Osteocyte (in vitro differentiated cells): ENCODE measurements around the gene CD99. TPM values are rescaled to one million over a fixed set of nuclear protein-coding genes. Genes with fewer than 3 reads are reported as not detected.

Source experiments
- DNase-seq: peaks from one replicate; pipeline ENCODE4 v3.0.0; 2021; ENCODE audit warnings: mixed read lengths; ENCODE audit not compliant: unreplicated experiment; ENCODE audit errors: extremely low spot score
- H3K27ac Mint-ChIP-seq: one replicate; pipeline ENCODE4 v1.8.0; 2021; ENCODE audit warnings: mild to moderate bottlenecking, mixed read lengths; ENCODE audit not compliant: unreplicated experiment
- H3K27me3 Mint-ChIP-seq: one replicate; pipeline ENCODE4 v1.8.0; 2021; ENCODE audit warnings: mixed read lengths; ENCODE audit not compliant: unreplicated experiment
- H3K36me3 Mint-ChIP-seq: one replicate; pipeline ENCODE4 v1.8.0; 2021; ENCODE audit warnings: mixed read lengths; ENCODE audit not compliant: unreplicated experiment
- H3K4me1 Mint-ChIP-seq: one replicate; pipeline ENCODE4 v1.8.0; 2021; ENCODE audit warnings: mixed read lengths; ENCODE audit not compliant: unreplicated experiment
- H3K4me3 Mint-ChIP-seq: one replicate; pipeline ENCODE4 v1.8.0; 2021; ENCODE audit warnings: mild to moderate bottlenecking, moderate library complexity, mixed read lengths; ENCODE audit not compliant: unreplicated experiment
- H3K9me3 Mint-ChIP-seq: one replicate; pipeline ENCODE4 v1.8.0; 2021; ENCODE audit warnings: mixed read lengths; ENCODE audit not compliant: unreplicated experiment
- total RNA-seq: library from RNA; stranded (reverse); gene quantifications from 2 replicates; pipeline ENCODE4 v1.2.1, GENCODE V29; 2021
- TF ChIP-seq, protein P1 (sequence below): fragments of 200-600 bp; sonication (generic); IDR thresholded peaks from 2 replicates; pipeline ENCODE4 v1.5.0; 2021; ENCODE audit warnings: antibody characterized with exemption, mild to moderate bottlenecking, moderate library complexity

Gene CD99
- total RNA-seq, 1 donor from 2014 or later, result 621 TPM

DNA sequence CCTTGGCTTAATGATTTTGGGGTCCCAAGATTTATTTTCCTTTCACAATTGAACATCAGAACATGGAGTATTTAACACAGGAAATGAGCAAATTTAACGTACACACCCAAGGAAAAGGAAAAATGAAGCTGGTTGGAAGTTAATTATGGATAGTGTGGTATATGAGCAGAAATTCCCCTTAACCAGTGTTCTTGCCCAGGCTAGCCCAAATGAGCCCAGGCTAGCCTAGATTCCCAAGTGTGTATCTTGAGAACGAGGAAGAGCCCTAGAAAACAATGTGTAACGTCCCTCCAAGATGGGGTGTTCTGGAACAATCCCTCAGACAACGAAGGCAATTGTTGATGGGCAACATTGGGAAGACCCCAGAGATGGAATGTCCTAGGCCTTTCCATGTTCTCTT lies 94.4 kb downstream of the CD99 start:
- H3K4me3 Mint-ChIP-seq, result no peak overlapping the region
- no peak for DNase-seq
- H3K4me1 Mint-ChIP-seq, result no peaks in the 10 kb centered on the region
- H3K27me3 Mint-ChIP-seq, result peaks cover 27% of the 10 kb centered on the region
- TF ChIP-seq, protein P1, sequence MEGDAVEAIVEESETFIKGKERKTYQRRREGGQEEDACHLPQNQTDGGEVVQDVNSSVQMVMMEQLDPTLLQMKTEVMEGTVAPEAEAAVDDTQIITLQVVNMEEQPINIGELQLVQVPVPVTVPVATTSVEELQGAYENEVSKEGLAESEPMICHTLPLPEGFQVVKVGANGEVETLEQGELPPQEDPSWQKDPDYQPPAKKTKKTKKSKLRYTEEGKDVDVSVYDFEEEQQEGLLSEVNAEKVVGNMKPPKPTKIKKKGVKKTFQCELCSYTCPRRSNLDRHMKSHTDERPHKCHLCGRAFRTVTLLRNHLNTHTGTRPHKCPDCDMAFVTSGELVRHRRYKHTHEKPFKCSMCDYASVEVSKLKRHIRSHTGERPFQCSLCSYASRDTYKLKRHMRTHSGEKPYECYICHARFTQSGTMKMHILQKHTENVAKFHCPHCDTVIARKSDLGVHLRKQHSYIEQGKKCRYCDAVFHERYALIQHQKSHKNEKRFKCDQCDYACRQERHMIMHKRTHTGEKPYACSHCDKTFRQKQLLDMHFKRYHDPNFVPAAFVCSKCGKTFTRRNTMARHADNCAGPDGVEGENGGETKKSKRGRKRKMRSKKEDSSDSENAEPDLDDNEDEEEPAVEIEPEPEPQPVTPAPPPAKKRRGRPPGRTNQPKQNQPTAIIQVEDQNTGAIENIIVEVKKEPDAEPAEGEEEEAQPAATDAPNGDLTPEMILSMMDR, result no peak
- H3K9me3 Mint-ChIP-seq, result no peaks in the 10 kb centered on the region
- H3K27ac Mint-ChIP-seq, result no peak overlapping the region
- H3K36me3 Mint-ChIP-seq, result no peaks in the 10 kb centered on the region

DNA sequence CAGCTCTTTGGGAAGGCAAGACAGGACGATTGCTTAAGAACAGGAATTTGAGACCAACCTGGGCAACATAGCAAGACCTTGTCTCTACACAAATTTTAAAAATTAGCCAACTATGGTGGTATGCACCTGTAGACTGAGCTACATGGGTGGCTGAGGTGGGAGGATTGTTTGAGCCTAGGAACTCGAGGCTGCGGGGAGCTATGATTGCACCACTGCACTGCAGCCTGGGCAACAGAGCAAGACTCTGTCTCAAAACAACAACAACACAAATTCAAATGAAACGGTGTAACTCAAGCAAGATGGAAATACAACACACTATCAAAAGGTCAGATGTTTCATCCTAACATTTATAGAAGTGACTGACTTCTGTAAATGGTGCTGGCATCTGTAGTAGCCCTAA lies 97.9 kb downstream of the CD99 start:
- TF ChIP-seq, protein P1, result no peak
- H3K9me3 Mint-ChIP-seq, result no peaks in the 10 kb centered on the region
- no peak overlapping the region for H3K4me3 Mint-ChIP-seq
- no peak for DNase-seq
- no peaks in the 10 kb centered on the region for H3K4me1 Mint-ChIP-seq
- no peaks in the 10 kb centered on the region for H3K36me3 Mint-ChIP-seq
- H3K27me3 Mint-ChIP-seq, result peaks cover 23% of the 10 kb centered on the region
- H3K27ac Mint-ChIP-seq, result no peak overlapping the region

DNA sequence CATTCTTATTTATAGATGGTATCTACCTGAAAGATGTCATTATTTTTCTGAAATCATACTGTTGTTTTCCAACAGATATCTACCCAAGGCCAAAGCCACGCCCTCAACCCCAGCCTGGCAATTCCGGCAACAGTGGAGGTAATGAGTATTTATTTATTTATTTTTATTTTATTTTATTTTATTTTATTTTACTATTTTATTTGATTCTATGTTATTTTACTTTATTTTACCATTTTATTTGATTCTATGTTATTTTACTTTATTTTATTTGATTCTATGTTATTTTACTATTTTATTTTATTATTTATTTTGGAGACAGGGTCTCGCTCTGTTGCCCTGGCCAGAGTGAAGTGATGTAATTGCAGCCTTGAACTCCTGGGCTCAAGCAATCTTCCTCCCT lies 98.5 kb downstream of the CD99 start:
- H3K36me3 Mint-ChIP-seq, result no peaks in the 10 kb centered on the region
- no peak overlapping the region for H3K4me3 Mint-ChIP-seq
- DNase-seq, result no peak
- no peaks in the 10 kb centered on the region for H3K4me1 Mint-ChIP-seq
- TF ChIP-seq, protein P1, result no peak
- peaks cover 22% of the 10 kb centered on the region for H3K27me3 Mint-ChIP-seq
- H3K9me3 Mint-ChIP-seq, result no peaks in the 10 kb centered on the region
- no peak overlapping the region for H3K27ac Mint-ChIP-seq

Other genes starting within 250 kb of the CD99 start
- 42.2 and 45.0 TPM in 2 replicates for gene DHRSX, start 190.3 kb upstream of the CD99 start, total RNA-seq
- gene ZBED1, start 190.3 kb upstream of the CD99 start, total RNA-seq, result 56.4 and 58.3 TPM in 2 replicates
- gene XG, start 60.7 kb downstream of the CD99 start, total RNA-seq, result 0.76 TPM in 1 of 2 replicates, not detected in the other
- 9.7 and 11.8 TPM in 2 replicates for gene GYG2, start 137.6 kb downstream of the CD99 start, total RNA-seq
- gene ARSD, start 238.0 kb downstream of the CD99 start, total RNA-seq, result 40.9 and 44.6 TPM in 2 replicates